ENCODE measurements around the gene BAIAP2L1. TPM values are rescaled to one million over a fixed set of nuclear protein-coding genes. Genes with fewer than 3 reads are reported as not detected.

Gene BAIAP2L1
- total and polyA plus RNA-seq, 9 of the 15 experiments (the other 6 are each of a cell fraction or from before 2014, with no cell fraction given), result 4.2 to 29.8 (median 15.5) TPM

DNA sequence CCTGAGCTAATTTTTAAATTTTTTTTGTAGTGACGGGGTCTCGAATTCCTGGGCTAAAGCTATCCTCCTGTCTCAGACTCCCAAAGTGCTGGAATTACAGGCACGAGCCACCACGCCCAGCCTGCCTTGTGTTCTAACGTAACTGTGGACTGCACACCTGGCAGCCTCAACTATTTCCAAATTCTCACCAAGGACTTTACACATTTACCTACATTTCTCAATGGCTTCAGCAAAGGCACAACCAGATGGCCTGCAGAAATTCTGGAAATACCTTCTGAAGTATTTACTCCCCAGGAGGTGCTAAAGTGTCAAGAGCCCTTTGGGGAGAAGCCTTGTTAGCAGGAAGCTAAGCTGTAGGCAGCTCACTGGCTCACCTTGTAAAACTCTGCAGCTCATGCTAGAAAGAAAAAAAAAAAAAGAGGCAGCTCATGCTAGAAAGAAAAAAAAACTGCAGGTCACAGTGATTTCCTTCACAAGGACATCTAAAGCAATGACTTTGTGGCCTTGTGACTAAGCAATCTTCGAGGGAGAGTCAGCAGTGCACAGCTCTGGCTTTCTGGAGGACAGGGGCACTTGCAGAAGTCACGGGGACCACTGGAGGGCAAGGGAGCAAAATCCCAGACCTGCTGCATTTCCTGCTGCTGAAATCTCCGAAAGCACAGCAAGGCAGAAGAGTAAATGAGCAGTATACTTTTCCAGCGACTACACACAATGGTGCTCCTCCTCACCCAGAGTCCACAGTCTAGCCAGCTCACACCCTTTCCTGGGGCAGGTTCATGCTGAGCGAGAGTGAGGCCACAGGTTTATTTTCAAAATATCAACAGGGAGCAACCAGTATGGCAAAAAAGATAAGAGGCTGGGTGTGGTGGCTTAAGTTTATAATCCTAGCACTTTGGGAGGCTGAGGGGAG, 40.4 kb downstream of the BAIAP2L1 start (continued):
- TF ChIP-seq, protein P1, sequence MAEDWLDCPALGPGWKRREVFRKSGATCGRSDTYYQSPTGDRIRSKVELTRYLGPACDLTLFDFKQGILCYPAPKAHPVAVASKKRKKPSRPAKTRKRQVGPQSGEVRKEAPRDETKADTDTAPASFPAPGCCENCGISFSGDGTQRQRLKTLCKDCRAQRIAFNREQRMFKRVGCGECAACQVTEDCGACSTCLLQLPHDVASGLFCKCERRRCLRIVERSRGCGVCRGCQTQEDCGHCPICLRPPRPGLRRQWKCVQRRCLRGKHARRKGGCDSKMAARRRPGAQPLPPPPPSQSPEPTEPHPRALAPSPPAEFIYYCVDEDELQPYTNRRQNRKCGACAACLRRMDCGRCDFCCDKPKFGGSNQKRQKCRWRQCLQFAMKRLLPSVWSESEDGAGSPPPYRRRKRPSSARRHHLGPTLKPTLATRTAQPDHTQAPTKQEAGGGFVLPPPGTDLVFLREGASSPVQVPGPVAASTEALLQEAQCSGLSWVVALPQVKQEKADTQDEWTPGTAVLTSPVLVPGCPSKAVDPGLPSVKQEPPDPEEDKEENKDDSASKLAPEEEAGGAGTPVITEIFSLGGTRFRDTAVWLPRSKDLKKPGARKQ (CRISPR knock-in tag; IDR thresholded peaks at IDR 0.05), result no peak
- TF ChIP-seq, protein P2, sequence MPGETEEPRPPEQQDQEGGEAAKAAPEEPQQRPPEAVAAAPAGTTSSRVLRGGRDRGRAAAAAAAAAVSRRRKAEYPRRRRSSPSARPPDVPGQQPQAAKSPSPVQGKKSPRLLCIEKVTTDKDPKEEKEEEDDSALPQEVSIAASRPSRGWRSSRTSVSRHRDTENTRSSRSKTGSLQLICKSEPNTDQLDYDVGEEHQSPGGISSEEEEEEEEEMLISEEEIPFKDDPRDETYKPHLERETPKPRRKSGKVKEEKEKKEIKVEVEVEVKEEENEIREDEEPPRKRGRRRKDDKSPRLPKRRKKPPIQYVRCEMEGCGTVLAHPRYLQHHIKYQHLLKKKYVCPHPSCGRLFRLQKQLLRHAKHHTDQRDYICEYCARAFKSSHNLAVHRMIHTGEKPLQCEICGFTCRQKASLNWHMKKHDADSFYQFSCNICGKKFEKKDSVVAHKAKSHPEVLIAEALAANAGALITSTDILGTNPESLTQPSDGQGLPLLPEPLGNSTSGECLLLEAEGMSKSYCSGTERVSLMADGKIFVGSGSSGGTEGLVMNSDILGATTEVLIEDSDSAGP (CRISPR knock-in tag; IDR thresholded peaks at IDR 0.05), result no peak
- TF ChIP-seq ZNF431 (CRISPR knock-in tag; IDR thresholded peaks at IDR 0.05) (no peak), SNIP1 (IDR thresholded peaks at IDR 0.05; ENCODE audit: low read depth) (no peak), GABPB2 (CRISPR knock-in tag; conservative IDR thresholded peaks at IDR 0.05) (no peak), FUS (optimal IDR thresholded peaks at IDR 0.05; ENCODE audit: low read depth, low read length) (no peak), ZEB2 (IDR thresholded peaks at IDR 0.05) (peak; percentile 74), RBM34 (IDR thresholded peaks at IDR 0.05; ENCODE audit: borderline replicate concordance, insufficient read depth, low read length) (no peak), ELF2 (CRISPR knock-in tag; IDR thresholded peaks at IDR 0.05) (no peak), ADNP (tag; IDR thresholded peaks at IDR 0.05) (peak; percentile 97), XRCC3 (IDR thresholded peaks at IDR 0.05) (no peak), CBFB (CRISPR knock-in tag; IDR thresholded peaks at IDR 0.05) (no peak), HNRNPLL (IDR thresholded peaks at IDR 0.05; ENCODE audit: low read depth, low read length, poor library complexity, severe bottlenecking) (no peak), KDM2B (CRISPR knock-in tag; IDR thresholded peaks at IDR 0.05) (no peak), ZNF75A (CRISPR knock-in tag; IDR thresholded peaks at IDR 0.05) (no peak)
- TF ChIP-seq, protein P3, sequence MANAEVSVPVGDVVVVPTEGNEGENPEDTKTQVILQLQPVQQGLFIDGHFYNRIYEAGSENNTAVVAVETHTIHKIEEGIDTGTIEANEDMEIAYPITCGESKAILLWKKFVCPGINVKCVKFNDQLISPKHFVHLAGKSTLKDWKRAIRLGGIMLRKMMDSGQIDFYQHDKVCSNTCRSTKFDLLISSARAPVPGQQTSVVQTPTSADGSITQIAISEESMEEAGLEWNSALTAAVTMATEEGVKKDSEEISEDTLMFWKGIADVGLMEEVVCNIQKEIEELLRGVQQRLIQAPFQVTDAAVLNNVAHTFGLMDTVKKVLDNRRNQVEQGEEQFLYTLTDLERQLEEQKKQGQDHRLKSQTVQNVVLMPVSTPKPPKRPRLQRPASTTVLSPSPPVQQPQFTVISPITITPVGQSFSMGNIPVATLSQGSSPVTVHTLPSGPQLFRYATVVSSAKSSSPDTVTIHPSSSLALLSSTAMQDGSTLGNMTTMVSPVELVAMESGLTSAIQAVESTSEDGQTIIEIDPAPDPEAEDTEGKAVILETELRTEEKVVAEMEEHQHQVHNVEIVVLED (CRISPR knock-in tag; IDR thresholded peaks at IDR 0.05), result no peak
- TF ChIP-seq, protein P4, sequence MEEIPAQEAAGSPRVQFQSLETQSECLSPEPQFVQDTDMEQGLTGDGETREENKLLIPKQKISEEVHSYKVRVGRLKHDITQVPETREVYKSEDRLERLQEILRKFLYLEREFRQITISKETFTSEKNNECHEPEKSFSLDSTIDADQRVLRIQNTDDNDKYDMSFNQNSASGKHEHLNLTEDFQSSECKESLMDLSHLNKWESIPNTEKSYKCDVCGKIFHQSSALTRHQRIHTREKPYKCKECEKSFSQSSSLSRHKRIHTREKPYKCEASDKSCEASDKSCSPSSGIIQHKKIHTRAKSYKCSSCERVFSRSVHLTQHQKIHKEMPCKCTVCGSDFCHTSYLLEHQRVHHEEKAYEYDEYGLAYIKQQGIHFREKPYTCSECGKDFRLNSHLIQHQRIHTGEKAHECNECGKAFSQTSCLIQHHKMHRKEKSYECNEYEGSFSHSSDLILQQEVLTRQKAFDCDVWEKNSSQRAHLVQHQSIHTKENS (CRISPR knock-in tag; IDR thresholded peaks at IDR 0.05), result no peak
- TF ChIP-seq, protein P5, sequence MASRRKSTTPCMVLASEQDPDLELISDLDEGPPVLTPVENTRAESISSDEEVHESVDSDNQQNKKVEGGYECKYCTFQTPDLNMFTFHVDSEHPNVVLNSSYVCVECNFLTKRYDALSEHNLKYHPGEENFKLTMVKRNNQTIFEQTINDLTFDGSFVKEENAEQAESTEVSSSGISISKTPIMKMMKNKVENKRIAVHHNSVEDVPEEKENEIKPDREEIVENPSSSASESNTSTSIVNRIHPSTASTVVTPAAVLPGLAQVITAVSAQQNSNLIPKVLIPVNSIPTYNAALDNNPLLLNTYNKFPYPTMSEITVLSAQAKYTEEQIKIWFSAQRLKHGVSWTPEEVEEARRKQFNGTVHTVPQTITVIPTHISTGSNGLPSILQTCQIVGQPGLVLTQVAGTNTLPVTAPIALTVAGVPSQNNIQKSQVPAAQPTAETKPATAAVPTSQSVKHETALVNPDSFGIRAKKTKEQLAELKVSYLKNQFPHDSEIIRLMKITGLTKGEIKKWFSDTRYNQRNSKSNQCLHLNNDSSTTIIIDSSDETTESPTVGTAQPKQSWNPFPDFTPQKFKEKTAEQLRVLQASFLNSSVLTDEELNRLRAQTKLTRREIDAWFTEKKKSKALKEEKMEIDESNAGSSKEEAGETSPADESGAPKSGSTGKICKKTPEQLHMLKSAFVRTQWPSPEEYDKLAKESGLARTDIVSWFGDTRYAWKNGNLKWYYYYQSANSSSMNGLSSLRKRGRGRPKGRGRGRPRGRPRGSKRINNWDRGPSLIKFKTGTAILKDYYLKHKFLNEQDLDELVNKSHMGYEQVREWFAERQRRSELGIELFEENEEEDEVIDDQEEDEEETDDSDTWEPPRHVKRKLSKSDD (conservative IDR thresholded peaks at IDR 0.05; ENCODE audit: low read length), result no peak
